ENCODE measurements around the gene PRKAG2.

DNA sequence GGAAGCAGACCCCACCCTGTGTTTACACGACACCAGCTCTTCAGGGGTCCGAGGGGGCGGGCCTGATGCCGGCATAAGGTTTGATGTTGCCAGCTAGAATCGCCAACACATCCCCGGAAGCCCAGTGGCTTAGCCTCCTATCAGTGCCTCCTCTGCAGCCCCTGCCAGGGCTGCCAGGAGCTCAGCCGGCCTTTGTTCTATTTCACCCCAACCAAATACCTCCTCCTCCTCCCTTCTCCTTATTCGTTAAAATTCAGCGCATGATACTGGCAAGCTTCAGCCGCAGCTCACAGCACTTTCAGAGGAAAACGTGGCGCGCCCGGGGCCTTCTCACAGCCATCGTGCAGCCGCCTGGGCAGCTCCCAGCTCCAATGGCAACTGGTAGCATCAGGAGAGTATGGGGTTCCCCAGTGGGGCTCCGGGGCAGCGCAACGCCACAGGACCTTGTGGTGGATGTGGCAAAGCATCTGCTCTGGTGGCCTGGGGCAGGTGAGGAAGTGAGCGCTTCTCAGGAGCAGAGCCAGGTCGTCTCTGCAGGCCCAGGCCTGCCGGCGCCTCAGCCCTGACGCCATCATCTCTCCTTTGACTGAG is 180.9 kb downstream of the PRKAG2 start:
- no peak for TF ChIP-seq POLR2A (IDR thresholded peaks at IDR 0.05)
- TF ChIP-seq, protein P1, sequence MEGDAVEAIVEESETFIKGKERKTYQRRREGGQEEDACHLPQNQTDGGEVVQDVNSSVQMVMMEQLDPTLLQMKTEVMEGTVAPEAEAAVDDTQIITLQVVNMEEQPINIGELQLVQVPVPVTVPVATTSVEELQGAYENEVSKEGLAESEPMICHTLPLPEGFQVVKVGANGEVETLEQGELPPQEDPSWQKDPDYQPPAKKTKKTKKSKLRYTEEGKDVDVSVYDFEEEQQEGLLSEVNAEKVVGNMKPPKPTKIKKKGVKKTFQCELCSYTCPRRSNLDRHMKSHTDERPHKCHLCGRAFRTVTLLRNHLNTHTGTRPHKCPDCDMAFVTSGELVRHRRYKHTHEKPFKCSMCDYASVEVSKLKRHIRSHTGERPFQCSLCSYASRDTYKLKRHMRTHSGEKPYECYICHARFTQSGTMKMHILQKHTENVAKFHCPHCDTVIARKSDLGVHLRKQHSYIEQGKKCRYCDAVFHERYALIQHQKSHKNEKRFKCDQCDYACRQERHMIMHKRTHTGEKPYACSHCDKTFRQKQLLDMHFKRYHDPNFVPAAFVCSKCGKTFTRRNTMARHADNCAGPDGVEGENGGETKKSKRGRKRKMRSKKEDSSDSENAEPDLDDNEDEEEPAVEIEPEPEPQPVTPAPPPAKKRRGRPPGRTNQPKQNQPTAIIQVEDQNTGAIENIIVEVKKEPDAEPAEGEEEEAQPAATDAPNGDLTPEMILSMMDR (IDR thresholded peaks at IDR 0.05 in 8 of 11, conservative IDR thresholded peaks at IDR 0.05 in 3 of 11) = no peak
- no peak for TF ChIP-seq POLR2AphosphoS5 (IDR thresholded peaks at IDR 0.05)
